ENCODE results near the gene GGTLC2. TPM values are rescaled to one million over a fixed set of nuclear protein-coding genes. Genes with fewer than 3 reads are reported as not detected.
A peak's percentile ranks its signal among the peaks of the same experiment; 100 is the strongest.

The GGTLC2 gene
- total and polyA plus RNA-seq, 2 experiments from 2014 or later: 0.37 TPM; not detected in 1

GRCh38 chr22:22614065-22614464 lies 30.3 kb upstream of the GGTLC2 start:
- no peaks in the 10 kb centered on the region for H4K20me1 ChIP-seq (ENCODE audit: insufficient read depth, poor library complexity, severe bottlenecking)
- H3K4me2 ChIP-seq: no peak overlapping the region
- H3K36me3 ChIP-seq (replicated peaks; ENCODE audit: insufficient read depth, low read depth): no peaks in the 10 kb centered on the region
- TF ChIP-seq EZH2phosphoT487 (IDR thresholded peaks at IDR 0.05; ENCODE audit: low read depth, severe bottlenecking, unreplicated experiment) (no peak), CTCF (IDR thresholded peaks at IDR 0.05; ENCODE audit: poor library complexity) (no peak), EZH2 (IDR thresholded peaks at IDR 0.05; ENCODE audit: borderline replicate concordance) (no peak)
- no peaks in the 10 kb centered on the region for H3K79me2 ChIP-seq
- peaks cover 12% of the 10 kb centered on the region for H3K27me3 ChIP-seq
- H3K4me3 ChIP-seq: no peak overlapping the region
- WGBS (ENCODE audit: low lambda C conversion rate, missing lambda C conversion rate): 64% methylated on average over 3 of the region's 3 CpGs
- no peak overlapping the region for H3K27ac ChIP-seq
- no peaks in the 10 kb centered on the region for H3K9me2 ChIP-seq (replicated peaks; ENCODE audit: insufficient read depth)
- no peak for DNase-seq (ENCODE audit: low spot score)
- H3K9me3 ChIP-seq (ENCODE audit: low read depth): no peaks in the 10 kb centered on the region
- H2AFZ ChIP-seq: no peak overlapping the region
- H3K4me1 ChIP-seq (ENCODE audit: insufficient read depth): peaks cover 7% of the 10 kb centered on the region

- no peak overlapping the region for H2AFZ ChIP-seq
- H3K4me3 ChIP-seq: no peak overlapping the region
- no peak overlapping the region for H3K4me2 ChIP-seq
- H3K9me2 ChIP-seq (replicated peaks; ENCODE audit: insufficient read depth): no peaks in the 10 kb centered on the region
- peak overlapping the region; percentile 3 for H3K27ac ChIP-seq
- peak; percentile 25 for DNase-seq (ENCODE audit: low spot score)
- no peaks in the 10 kb centered on the region for H4K20me1 ChIP-seq (ENCODE audit: insufficient read depth, poor library complexity, severe bottlenecking)
- 36% methylated on average over 5 of the region's 5 CpGs for WGBS (ENCODE audit: low lambda C conversion rate, missing lambda C conversion rate)
- H3K9me3 ChIP-seq (ENCODE audit: low read depth): no peaks in the 10 kb centered on the region
- H3K36me3 ChIP-seq (replicated peaks; ENCODE audit: insufficient read depth, low read depth): no peaks in the 10 kb centered on the region
- H3K27me3 ChIP-seq: peaks cover 12% of the 10 kb centered on the region
- TF ChIP-seq CTCF (IDR thresholded peaks at IDR 0.05; ENCODE audit: poor library complexity): no peak
- TF ChIP-seq EZH2 (IDR thresholded peaks at IDR 0.05; ENCODE audit: borderline replicate concordance): no peak
- no peak for TF ChIP-seq EZH2phosphoT487 (IDR thresholded peaks at IDR 0.05; ENCODE audit: low read depth, severe bottlenecking, unreplicated experiment)
- no peaks in the 10 kb centered on the region for H3K79me2 ChIP-seq
- H3K4me1 ChIP-seq (ENCODE audit: insufficient read depth): peaks cover 7% of the 10 kb centered on the region
Measured at GRCh38 chr22:22616636-22617035, 27.8 kb upstream of the GGTLC2 start.

GRCh38 chr22:22618448-22618847 lies 26.0 kb upstream of the GGTLC2 start:
- peaks cover 5% of the 10 kb centered on the region for H3K27me3 ChIP-seq
- no peak overlapping the region for H3K27ac ChIP-seq
- H3K4me3 ChIP-seq: no peak overlapping the region
- H3K79me2 ChIP-seq: no peaks in the 10 kb centered on the region
- H4K20me1 ChIP-seq (ENCODE audit: insufficient read depth, poor library complexity, severe bottlenecking): no peaks in the 10 kb centered on the region
- no peak overlapping the region for H2AFZ ChIP-seq
- WGBS (ENCODE audit: low lambda C conversion rate, missing lambda C conversion rate): 87% methylated on average over 7 of the region's 7 CpGs
- H3K4me2 ChIP-seq: no peak overlapping the region
- H3K36me3 ChIP-seq (replicated peaks; ENCODE audit: insufficient read depth, low read depth): no peaks in the 10 kb centered on the region
- DNase-seq (ENCODE audit: low spot score): no peak
- H3K9me3 ChIP-seq (ENCODE audit: low read depth): no peaks in the 10 kb centered on the region
- H3K9me2 ChIP-seq (replicated peaks; ENCODE audit: insufficient read depth): no peaks in the 10 kb centered on the region
- TF ChIP-seq CTCF (IDR thresholded peaks at IDR 0.05; ENCODE audit: poor library complexity) (no peak), EZH2 (IDR thresholded peaks at IDR 0.05; ENCODE audit: borderline replicate concordance) (no peak), EZH2phosphoT487 (IDR thresholded peaks at IDR 0.05; ENCODE audit: low read depth, severe bottlenecking, unreplicated experiment) (no peak)
- H3K4me1 ChIP-seq (ENCODE audit: insufficient read depth): peaks cover 7% of the 10 kb centered on the region

GRCh38 chr22:22618923-22619322 lies 25.5 kb upstream of the GGTLC2 start:
- no peaks in the 10 kb centered on the region for H4K20me1 ChIP-seq (ENCODE audit: insufficient read depth, poor library complexity, severe bottlenecking)
- H3K27me3 ChIP-seq: peaks cover 5% of the 10 kb centered on the region
- no peaks in the 10 kb centered on the region for H3K9me3 ChIP-seq (ENCODE audit: low read depth)
- H3K4me1 ChIP-seq (ENCODE audit: insufficient read depth): peaks cover 7% of the 10 kb centered on the region
- no peaks in the 10 kb centered on the region for H3K9me2 ChIP-seq (replicated peaks; ENCODE audit: insufficient read depth)
- no peaks in the 10 kb centered on the region for H3K36me3 ChIP-seq (replicated peaks; ENCODE audit: insufficient read depth, low read depth)
- H3K79me2 ChIP-seq: no peaks in the 10 kb centered on the region
- no peak overlapping the region for H3K27ac ChIP-seq
- TF ChIP-seq CTCF (IDR thresholded peaks at IDR 0.05; ENCODE audit: poor library complexity) (no peak), EZH2phosphoT487 (IDR thresholded peaks at IDR 0.05; ENCODE audit: low read depth, severe bottlenecking, unreplicated experiment) (no peak), EZH2 (IDR thresholded peaks at IDR 0.05; ENCODE audit: borderline replicate concordance) (no peak)
- H2AFZ ChIP-seq: no peak overlapping the region
- no peak for DNase-seq (ENCODE audit: low spot score)
- no peak overlapping the region for H3K4me2 ChIP-seq
- H3K4me3 ChIP-seq: no peak overlapping the region
- WGBS (ENCODE audit: low lambda C conversion rate, missing lambda C conversion rate): 55% methylated on average over 2 of the region's 2 CpGs
